DND-41 (cell line): ENCODE measurements around the gene SMAD6.

Experiments used
- ATAC-seq: fragments of 200-7000 bp; cut with Tn5 transposase; 3 replicates; pipeline ENCODE4 v1.9.1; 2021; ENCODE audit warnings: low read depth; ENCODE audit not compliant: insufficient read depth
- DNase-seq: peaks from one replicate; pipeline ENCODE4 v3.0.0-alpha.2; 2020
- H2AFZ ChIP-seq: 2 replicates; pipeline ENCODE4 v1.6.0; 2012; ENCODE audit warnings: low read depth, low read length
- H3K27ac ChIP-seq: 2 replicates; pipeline ENCODE4 v1.5.1; 2012; ENCODE audit warnings: low read length, inconsistent platforms
- H3K27me3 ChIP-seq: fragments of 200-600 bp; sonication (generic); 2 replicates; pipeline ENCODE4 v1.6.0; 2012; ENCODE audit warnings: low read length, mild to moderate bottlenecking, inconsistent platforms; ENCODE audit not compliant: insufficient read depth, poor library complexity
- H3K36me3 ChIP-seq: 2 replicates; pipeline ENCODE4 v1.5.1; 2012; ENCODE audit warnings: low read length, inconsistent platforms; ENCODE audit not compliant: insufficient read depth
- H3K4me1 ChIP-seq: 2 replicates; pipeline ENCODE4 v1.5.1; 2012; ENCODE audit warnings: mild to moderate bottlenecking, low read length; ENCODE audit not compliant: insufficient read depth
- H3K4me2 ChIP-seq: 2 replicates; pipeline ENCODE4 v1.6.0; 2012; ENCODE audit warnings: mild to moderate bottlenecking, moderate library complexity, low read length, inconsistent platforms; ENCODE audit not compliant: insufficient read depth
- H3K4me3 ChIP-seq, 2 experiments: fragments of 200-600 bp in 1 of 2; shearing (Covaris generic) in 1 of 2; 2 replicates each; pipeline ENCODE4 v1.5.1; 2012 to 2016; ENCODE audit warnings: inconsistent platforms in 2 of 2, low read length in 2 of 2, mild to moderate bottlenecking in 2 of 2, low read depth in 1 of 2, moderate library complexity in 1 of 2
- H3K79me2 ChIP-seq: 2 replicates; pipeline ENCODE4 v1.6.0; 2012; ENCODE audit warnings: low read length, inconsistent platforms; ENCODE audit not compliant: insufficient read depth
- H3K9ac ChIP-seq: 2 replicates; pipeline ENCODE4 v1.6.0; 2012; ENCODE audit warnings: low read depth, mild to moderate bottlenecking, inconsistent platforms, low read length, moderate library complexity
- H3K9me3 ChIP-seq: 2 replicates; pipeline ENCODE4 v1.5.1; 2012; ENCODE audit warnings: low read length, moderate library complexity, mild to moderate bottlenecking, inconsistent platforms; ENCODE audit not compliant: insufficient read depth, severe bottlenecking
- H4K20me1 ChIP-seq: 2 replicates; pipeline ENCODE4 v1.6.0; 2012; ENCODE audit warnings: low read length; ENCODE audit not compliant: insufficient read depth
- CTCF ChIP-seq: IDR thresholded peaks from 2 replicates; pipeline ENCODE4 v1.5.1; 2012; ENCODE audit warnings: borderline replicate concordance, low read length, moderate library complexity, mild to moderate bottlenecking; ENCODE audit not compliant: poor library complexity, severe bottlenecking; ENCODE audit errors: extremely low read depth
- EZH2 ChIP-seq: IDR thresholded peaks from 3 replicates; pipeline ENCODE4 v1.6.1; 2012; ENCODE audit warnings: borderline replicate concordance, low read depth, mild to moderate bottlenecking, moderate library complexity, low read length, inconsistent platforms; ENCODE audit not compliant: severe bottlenecking

SMAD6 gene

GRCh38 chr15:66735909-66736305 lies 33.9 kb downstream of the SMAD6 start:
- Histone ChIP-seq H4K20me1 (0 out of 2 replicates have a peak, but pooled peaks cover 8% of the 10 kb centered on the region), H3K9me3 (no peaks in the 10 kb centered on the region), H2AFZ (no peak overlapping the region), H3K36me3 (peaks cover 7% of the 10 kb centered on the region; the same call in 1 of the 2 replicates), H3K27me3 (no peaks in the 10 kb centered on the region), H3K9ac (no peak overlapping the region), H3K4me3 (no peak overlapping the region), H3K4me1 (no peaks in the 10 kb centered on the region), H3K4me2 (no peak overlapping the region), H3K27ac (no peak overlapping the region), H3K79me2 (peaks cover 71% of the 10 kb centered on the region)
- DNase-seq, result no peak
- TF ChIP-seq EZH2 (no peak), CTCF (no peak)
- ATAC-seq, result no peak

GRCh38 chr15:66737243-66738010 lies 35.4 kb downstream of the SMAD6 start:
- ATAC-seq (no peak), DNase-seq (no peak)
- no peak overlapping the region for H3K27ac ChIP-seq
- peaks cover 8% of the 10 kb centered on the region; the same call in 1 of the 2 replicates for H4K20me1 ChIP-seq
- H3K9me3 ChIP-seq, result no peaks in the 10 kb centered on the region
- H2AFZ ChIP-seq, result no peak overlapping the region
- H3K9ac ChIP-seq, result no peak overlapping the region
- no peak overlapping the region for H3K4me2 ChIP-seq
- H3K4me3 ChIP-seq, result no peak overlapping the region
- peaks cover 73% of the 10 kb centered on the region for H3K79me2 ChIP-seq
- TF ChIP-seq EZH2 (no peak), CTCF (no peak)
- H3K36me3 ChIP-seq, result peaks cover 7% of the 10 kb centered on the region; the same call in 1 of the 2 replicates
- no peaks in the 10 kb centered on the region for H3K27me3 ChIP-seq
- H3K4me1 ChIP-seq, result no peaks in the 10 kb centered on the region

- DNase-seq (no peak), ATAC-seq (no peak)
- Histone ChIP-seq H3K36me3 (peaks cover 7% of the 10 kb centered on the region; the same call in 1 of the 2 replicates), H3K9me3 (no peaks in the 10 kb centered on the region), H3K4me3 (no peak overlapping the region), H3K4me1 (no peaks in the 10 kb centered on the region), H3K4me2 (no peak overlapping the region), H3K9ac (no peak overlapping the region), H3K79me2 (peaks cover 75% of the 10 kb centered on the region), H4K20me1 (peaks cover 8% of the 10 kb centered on the region; the same call in 1 of the 2 replicates), H2AFZ (no peak overlapping the region), H3K27me3 (no peaks in the 10 kb centered on the region), H3K27ac (no peak overlapping the region)
- no peak for TF ChIP-seq CTCF
- TF ChIP-seq EZH2, result no peak
Observed at GRCh38 chr15:66738116-66738515, 36.1 kb downstream of the SMAD6 start.
